Osteoblast (primary cell): ENCODE results near the gene ATG9B. TPM values are rescaled to one million over a fixed set of nuclear protein-coding genes. Genes with fewer than 3 reads are reported as not detected.
A peak's percentile ranks its signal among the peaks of the same experiment; 100 is the strongest.

Experiments
- DNase-seq: peaks from one replicate; pipeline ENCODE4 v3.0.0; 2011; ENCODE audit warnings: low spot score, mixed read lengths; ENCODE audit not compliant: insufficient read length; ENCODE audit errors: missing footprints
- H2AFZ ChIP-seq: 2 replicates; pipeline ENCODE4 v1.6.0; 2011; ENCODE audit warnings: mild to moderate bottlenecking, low read length
- H3K27ac ChIP-seq: 2 replicates; pipeline ENCODE4 v1.5.1; 2011; ENCODE audit warnings: mild to moderate bottlenecking, low read depth, low read length, moderate library complexity
- H3K27me3 ChIP-seq: 2 replicates; pipeline ENCODE4 v1.6.0; 2012; ENCODE audit warnings: mild to moderate bottlenecking, control low read depth, inconsistent platforms, low read length, moderate library complexity; ENCODE audit not compliant: insufficient read depth
- H3K36me3 ChIP-seq: 2 replicates; pipeline ENCODE4 v1.5.1; 2011; ENCODE audit warnings: mild to moderate bottlenecking, low read length, control low read depth, moderate library complexity; ENCODE audit not compliant: insufficient read depth
- H3K4me1 ChIP-seq: 2 replicates; pipeline ENCODE4 v1.5.1; 2011; ENCODE audit warnings: mild to moderate bottlenecking, low read length, control low read depth, moderate library complexity; ENCODE audit not compliant: insufficient read depth
- H3K4me2 ChIP-seq: 2 replicates; pipeline ENCODE4 v1.6.0; 2011; ENCODE audit warnings: mild to moderate bottlenecking, low read length; ENCODE audit not compliant: insufficient read depth
- H3K4me3 ChIP-seq: fragments of 200-600 bp; sonication (generic); 3 replicates; pipeline ENCODE4 v1.5.1; 2012; ENCODE audit warnings: mild to moderate bottlenecking, low read length, inconsistent platforms; ENCODE audit not compliant: insufficient read depth
- H3K79me2 ChIP-seq: 2 replicates; pipeline ENCODE4 v1.6.0; 2012; ENCODE audit warnings: mild to moderate bottlenecking, low read length, control low read depth, inconsistent platforms; ENCODE audit not compliant: insufficient read depth
- H3K9me3 ChIP-seq: 2 replicates; pipeline ENCODE4 v1.5.1; 2011; ENCODE audit warnings: low read depth, low read length, control low read depth
- H4K20me1 ChIP-seq: 2 replicates; pipeline ENCODE4 v1.6.0; 2012; ENCODE audit warnings: mild to moderate bottlenecking, low read length, control low read depth; ENCODE audit not compliant: insufficient read depth
- CTCF ChIP-seq: IDR thresholded peaks from 2 replicates; pipeline ENCODE4 v1.5.1; 2011; ENCODE audit warnings: mild to moderate bottlenecking, low read depth, low read length, moderate library complexity; ENCODE audit errors: extremely low read depth
- total RNA-seq: library from RNA; depleted of rRNA; stranded (reverse); fragments of >200 nt; gene quantifications from 2 replicates; pipeline ENCODE4 v1.2.3, GENCODE V29; 2012

The ATG9B gene
- total RNA-seq, 1 donor: not detected

- Histone ChIP-seq H2AFZ (no peak overlapping the region), H3K4me1 (peaks cover 25% of the 10 kb centered on the region), H3K36me3 (peaks cover 48% of the 10 kb centered on the region), H3K9me3 (no peaks in the 10 kb centered on the region), H3K79me2 (peaks cover 42% of the 10 kb centered on the region), H3K4me2 (no peak overlapping the region), H3K27me3 (no peaks in the 10 kb centered on the region), H4K20me1 (peaks cover 26% of the 10 kb centered on the region), H3K27ac (no peak overlapping the region), H3K4me3 (no peak overlapping the region)
- no peak for DNase-seq
- TF ChIP-seq CTCF: no peak
Observed at GRCh38 chr7:151064993-151065392, 40.7 kb upstream of the ATG9B start.

GRCh38 chr7:151064454-151064853 lies 40.2 kb upstream of the ATG9B start:
- H3K4me2 ChIP-seq: no peak overlapping the region
- no peak overlapping the region for H2AFZ ChIP-seq
- peaks cover 26% of the 10 kb centered on the region for H4K20me1 ChIP-seq
- H3K4me1 ChIP-seq: peaks cover 25% of the 10 kb centered on the region
- TF ChIP-seq CTCF: no peak
- no peaks in the 10 kb centered on the region for H3K9me3 ChIP-seq
- peaks cover 43% of the 10 kb centered on the region for H3K79me2 ChIP-seq
- no peak overlapping the region for H3K27ac ChIP-seq
- H3K27me3 ChIP-seq: no peaks in the 10 kb centered on the region
- no peak overlapping the region for H3K4me3 ChIP-seq
- peaks cover 42% of the 10 kb centered on the region for H3K36me3 ChIP-seq
- DNase-seq: no peak

- TF ChIP-seq CTCF: no peak
- no peaks in the 10 kb centered on the region for H3K27me3 ChIP-seq
- H2AFZ ChIP-seq: no peak overlapping the region
- H3K4me1 ChIP-seq: peaks cover 36% of the 10 kb centered on the region
- H3K79me2 ChIP-seq: peaks cover 43% of the 10 kb centered on the region
- no peak for DNase-seq
- H3K4me2 ChIP-seq: no peak overlapping the region
- H4K20me1 ChIP-seq: peaks cover 26% of the 10 kb centered on the region
- H3K36me3 ChIP-seq: peaks cover 30% of the 10 kb centered on the region
- peak overlapping the region; percentile 51 for H3K27ac ChIP-seq
- H3K4me3 ChIP-seq: peak overlapping the region; percentile 25
- H3K9me3 ChIP-seq: no peaks in the 10 kb centered on the region
Observed at GRCh38 chr7:151063212-151063561, 38.9 kb upstream of the ATG9B start.

- Histone ChIP-seq H3K36me3 (peaks cover 25% of the 10 kb centered on the region), H3K79me2 (peaks cover 43% of the 10 kb centered on the region), H3K4me3 (peak overlapping the region; percentile 13), H3K27me3 (no peaks in the 10 kb centered on the region), H3K4me1 (peaks cover 38% of the 10 kb centered on the region), H3K9me3 (no peaks in the 10 kb centered on the region), H2AFZ (no peak overlapping the region), H4K20me1 (peaks cover 26% of the 10 kb centered on the region), H3K4me2 (peak overlapping the region; percentile 32), H3K27ac (peak overlapping the region; percentile 51)
- no peak for TF ChIP-seq CTCF
- peak; percentile 98 for DNase-seq
Observed at GRCh38 chr7:151062399-151063211, 38.3 kb upstream of the ATG9B start.
